Keratinocyte (primary cell): ENCODE results near the gene PRR23E. TPM values are rescaled to one million over a fixed set of nuclear protein-coding genes. Genes with fewer than 3 reads are reported as not detected.

Experiments
- DNase-seq: peaks from one replicate; pipeline ENCODE4 v3.0.0-alpha.2; 2011; ENCODE audit warnings: low read depth, missing footprints, low spot score
- FAIRE-seq: peaks from 2 replicates; lab custom pipeline; 2011; peaks lifted over from hg19 to GRCh38; lab: Jason Lieb, UNC
- H2AFZ ChIP-seq: 2 replicates; pipeline ENCODE4 v1.6.0; 2012; ENCODE audit warnings: low read length, control low read depth, inconsistent platforms; ENCODE audit not compliant: control insufficient read depth
- H3K27ac ChIP-seq: 2 replicates; pipeline ENCODE4 v1.5.1; 2011; ENCODE audit warnings: low read length; ENCODE audit not compliant: control insufficient read depth, insufficient read depth
- H3K27me3 ChIP-seq: 3 replicates; pipeline ENCODE4 v1.6.0; 2011; ENCODE audit warnings: low read length; ENCODE audit not compliant: control insufficient read depth, insufficient read depth; ENCODE audit errors: extremely low read depth
- H3K36me3 ChIP-seq, 2 experiments: 2 replicates in 1 of 2; 3 replicates in 1 of 2; pipeline ENCODE4 v1.5.1; 2011; ENCODE audit warnings: low read length in 2 of 2, mild to moderate bottlenecking in 1 of 2; ENCODE audit not compliant: control insufficient read depth in 2 of 2, insufficient read depth in 2 of 2; ENCODE audit errors: extremely low read depth in 1 of 2
- H3K4me1 ChIP-seq: 3 replicates; pipeline ENCODE4 v1.5.1; 2011; ENCODE audit warnings: low read length; ENCODE audit not compliant: control insufficient read depth, insufficient read depth; ENCODE audit errors: extremely low read depth
- H3K4me2 ChIP-seq: 3 replicates; pipeline ENCODE4 v1.6.0; 2011; ENCODE audit warnings: low read depth, low read length; ENCODE audit not compliant: control insufficient read depth, insufficient read depth; ENCODE audit errors: extremely low read depth
- H3K4me3 ChIP-seq, 3 experiments: fragments of 200-600 bp in 1 of 3; sonication (generic) in 1 of 3; 2 replicates in 2 of 3; 3 replicates in 1 of 3; pipeline ENCODE4 v1.5.1; 2011 to 2016; ENCODE audit warnings: low read length in 3 of 3, mild to moderate bottlenecking in 3 of 3, control low read depth in 2 of 3, inconsistent platforms in 1 of 3, low read depth in 1 of 3, mixed read lengths in 1 of 3, mixed run types in 1 of 3, moderate library complexity in 1 of 3; ENCODE audit not compliant: control insufficient read depth in 2 of 3, insufficient read depth in 2 of 3; ENCODE audit errors: extremely low read depth in 1 of 3
- H3K79me2 ChIP-seq: 2 replicates; pipeline ENCODE4 v1.6.0; 2012; ENCODE audit warnings: low read length; ENCODE audit not compliant: control insufficient read depth, insufficient read depth
- H3K9ac ChIP-seq: 3 replicates; pipeline ENCODE4 v1.6.0; 2011; ENCODE audit warnings: low read length; ENCODE audit not compliant: control insufficient read depth, insufficient read depth; ENCODE audit errors: extremely low read depth
- H3K9me1 ChIP-seq: 3 replicates; pipeline ENCODE4 v1.6.0; 2011; ENCODE audit warnings: low read length; ENCODE audit not compliant: control insufficient read depth, insufficient read depth; ENCODE audit errors: extremely low read depth
- H3K9me3 ChIP-seq: 2 replicates; pipeline ENCODE4 v1.5.1; 2012; ENCODE audit warnings: low read depth, low read length; ENCODE audit not compliant: control insufficient read depth
- H4K20me1 ChIP-seq: 3 replicates; pipeline ENCODE4 v1.6.0; 2011; ENCODE audit warnings: low read length; ENCODE audit not compliant: control insufficient read depth, insufficient read depth; ENCODE audit errors: extremely low read depth
- EZH2 ChIP-seq: IDR thresholded peaks from one replicate; pipeline ENCODE4 v1.6.1; 2012; ENCODE audit warnings: inconsistent platforms, mild to moderate bottlenecking, low read length, moderate library complexity
- dilution Hi-C: fragments of 300-500 bp; cut with MboI; formaldehyde crosslinking; loops from one replicate; pipeline ENCODE4 v1.7.0; 2020; ENCODE audit warnings: low sequenced_read_pairs; ENCODE audit not compliant: extremely low pct_ligation_motif_present
- polyA plus RNA-seq, 5 experiments: library from polyadenylated mRNA; depleted of rRNA in 3 of 5; stranded (reverse) in 3 of 5; stranded (forward) in 1 of 5; unstranded in 1 of 5; fragments of >200 nt; gene quantifications; 1 replicate in 1 of 5; 2 replicates in 3 of 5; 3 replicates in 1 of 5; pipeline versions ENCODE4 v1.2.1 to v1.2.3, GENCODE V29; 2011 to 2012; ENCODE audit warnings: missing spikeins in 2 of 5, low read depth in 1 of 5, low replicate concordance in 1 of 5
- TF ChIP-seq, protein P1 (sequence below), 3 experiments: IDR thresholded peaks in 1 of 3; conservative IDR thresholded peaks in 1 of 3; optimal IDR thresholded peaks in 1 of 3; 2 replicates in 2 of 3; 3 replicates in 1 of 3; pipeline versions ENCODE3 to v1.5.1; 2011; ENCODE audit warnings: low read length in 3 of 3, mild to moderate bottlenecking in 3 of 3, moderate library complexity in 2 of 3, control low read depth in 1 of 3, inconsistent platforms in 1 of 3; ENCODE audit not compliant: insufficient read depth in 2 of 3; ENCODE audit errors: extremely low read depth in 1 of 3

PRR23E gene
- polyA plus RNA-seq, 1 donor (not counting 4 experiments of a cell fraction or from before 2014, with no cell fraction given), result not detected

GRCh38 chr3:127193341-127193740 is 410 bp downstream of the PRR23E start:
- H3K27ac ChIP-seq, result no peak overlapping the region
- H3K4me1 ChIP-seq, result no peaks in the 10 kb centered on the region
- no peak for TF ChIP-seq EZH2
- TF ChIP-seq, protein P1, sequence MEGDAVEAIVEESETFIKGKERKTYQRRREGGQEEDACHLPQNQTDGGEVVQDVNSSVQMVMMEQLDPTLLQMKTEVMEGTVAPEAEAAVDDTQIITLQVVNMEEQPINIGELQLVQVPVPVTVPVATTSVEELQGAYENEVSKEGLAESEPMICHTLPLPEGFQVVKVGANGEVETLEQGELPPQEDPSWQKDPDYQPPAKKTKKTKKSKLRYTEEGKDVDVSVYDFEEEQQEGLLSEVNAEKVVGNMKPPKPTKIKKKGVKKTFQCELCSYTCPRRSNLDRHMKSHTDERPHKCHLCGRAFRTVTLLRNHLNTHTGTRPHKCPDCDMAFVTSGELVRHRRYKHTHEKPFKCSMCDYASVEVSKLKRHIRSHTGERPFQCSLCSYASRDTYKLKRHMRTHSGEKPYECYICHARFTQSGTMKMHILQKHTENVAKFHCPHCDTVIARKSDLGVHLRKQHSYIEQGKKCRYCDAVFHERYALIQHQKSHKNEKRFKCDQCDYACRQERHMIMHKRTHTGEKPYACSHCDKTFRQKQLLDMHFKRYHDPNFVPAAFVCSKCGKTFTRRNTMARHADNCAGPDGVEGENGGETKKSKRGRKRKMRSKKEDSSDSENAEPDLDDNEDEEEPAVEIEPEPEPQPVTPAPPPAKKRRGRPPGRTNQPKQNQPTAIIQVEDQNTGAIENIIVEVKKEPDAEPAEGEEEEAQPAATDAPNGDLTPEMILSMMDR (optimal IDR thresholded peaks at IDR 0.05 in 1 of 3, IDR thresholded peaks at IDR 0.05 in 1 of 3, conservative IDR thresholded peaks at IDR 0.05 in 1 of 3; ENCODE audit: extremely low read depth in 1 of 3, insufficient read depth in 2 of 3, low read length in 3 of 3), result no peak
- H3K4me3 ChIP-seq, result no peak overlapping the region
- DNase-seq (no peak), FAIRE-seq (no peak)
- H3K9me1 ChIP-seq, result no peaks in the 10 kb centered on the region
- no peaks in the 10 kb centered on the region for H3K79me2 ChIP-seq
- no peak overlapping the region for H3K4me2 ChIP-seq
- dilution Hi-C loops, result no loop called here
- peaks cover 17% of the 10 kb centered on the region for H3K27me3 ChIP-seq
- H3K9ac ChIP-seq, result no peak overlapping the region
- H3K9me3 ChIP-seq, result no peaks in the 10 kb centered on the region
- no peaks in the 10 kb centered on the region for H3K36me3 ChIP-seq
- no peak overlapping the region for H2AFZ ChIP-seq
- H4K20me1 ChIP-seq, result no peaks in the 10 kb centered on the region

DNA sequence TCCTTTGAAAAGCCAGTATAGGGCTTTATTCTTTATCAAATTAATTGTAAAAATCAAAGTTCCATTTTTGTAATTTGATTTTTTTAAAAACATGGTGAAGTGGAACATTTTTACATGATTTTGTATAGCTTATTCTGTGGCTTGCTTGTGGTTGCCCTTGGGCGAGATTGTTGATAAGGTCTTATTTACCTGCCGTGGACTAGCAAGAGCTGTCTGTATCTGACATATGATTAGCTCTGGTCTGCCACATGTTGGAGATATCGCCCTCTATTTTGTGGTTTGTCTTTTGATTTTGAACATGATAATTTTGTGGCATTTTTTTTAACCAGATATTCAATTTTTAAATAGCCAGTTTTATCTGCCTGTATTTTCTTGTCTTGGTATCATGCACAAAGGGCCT is 844 bp downstream of the PRR23E start:
- Histone ChIP-seq H3K9me3 (no peaks in the 10 kb centered on the region), H3K4me2 (no peak overlapping the region), H3K27ac (no peak overlapping the region), H3K9me1 (no peaks in the 10 kb centered on the region), H3K27me3 (peaks cover 17% of the 10 kb centered on the region), H3K79me2 (no peaks in the 10 kb centered on the region), H3K9ac (no peak overlapping the region), H3K4me3 (no peak overlapping the region), H4K20me1 (no peaks in the 10 kb centered on the region), H3K4me1 (no peaks in the 10 kb centered on the region), H2AFZ (no peak overlapping the region), H3K36me3 (no peaks in the 10 kb centered on the region)
- TF ChIP-seq, protein P1 (optimal IDR thresholded peaks at IDR 0.05 in 1 of 3, IDR thresholded peaks at IDR 0.05 in 1 of 3, conservative IDR thresholded peaks at IDR 0.05 in 1 of 3; ENCODE audit: extremely low read depth in 1 of 3, insufficient read depth in 2 of 3, low read length in 3 of 3), result no peak
- no peak for TF ChIP-seq EZH2
- dilution Hi-C loops, result no loop called here
- FAIRE-seq (no peak), DNase-seq (no peak)
